ENCODE data around the gene PPP2R5E.

PPP2R5E gene

GRCh38 chr14:63404906-63405305 lies 138.3 kb downstream of the PPP2R5E start:
- TF ChIP-seq CTCF (IDR thresholded peaks at IDR 0.05; ENCODE audit: low read depth, low read length) = no peak
- no peak for DNase-seq (ENCODE audit: extremely low read depth, low read depth)

GRCh38 chr14:63401646-63402045 lies 141.5 kb downstream of the PPP2R5E start:
- no peak for TF ChIP-seq CTCF (IDR thresholded peaks at IDR 0.05; ENCODE audit: low read depth, low read length)
- no peak for DNase-seq (ENCODE audit: extremely low read depth, low read depth)

- no peak for DNase-seq (ENCODE audit: extremely low read depth, low read depth)
- no peak for TF ChIP-seq CTCF (IDR thresholded peaks at IDR 0.05; ENCODE audit: low read depth, low read length)
These were observed 144.2 kb downstream of the PPP2R5E start for GRCh38 chr14:63398952-63399351.

- TF ChIP-seq CTCF (IDR thresholded peaks at IDR 0.05; ENCODE audit: low read depth, low read length) = no peak
- DNase-seq (ENCODE audit: extremely low read depth, low read depth) = no peak
These were observed 148.3 kb downstream of the PPP2R5E start for GRCh38 chr14:63394841-63395240.

- TF ChIP-seq CTCF (IDR thresholded peaks at IDR 0.05; ENCODE audit: low read depth, low read length) = no peak
- no peak for DNase-seq (ENCODE audit: extremely low read depth, low read depth)
These were observed 148.7 kb downstream of the PPP2R5E start for GRCh38 chr14:63394432-63394831.

GRCh38 chr14:63393012-63393411 lies 150.2 kb downstream of the PPP2R5E start:
- no peak for TF ChIP-seq CTCF (IDR thresholded peaks at IDR 0.05; ENCODE audit: low read depth, low read length)
- DNase-seq (ENCODE audit: extremely low read depth, low read depth) = no peak

- TF ChIP-seq CTCF (IDR thresholded peaks at IDR 0.05; ENCODE audit: low read depth, low read length) = peak; percentile 15; the same call in 1 of the 2 replicates
- DNase-seq (ENCODE audit: extremely low read depth, low read depth) = no peak
These were observed 150.9 kb downstream of the PPP2R5E start for GRCh38 chr14:63392236-63392635.
